HEK293 (cell line): Measurements from ENCODE around the gene GRAMD4.
A peak's percentile ranks its signal among the peaks of the same experiment; 100 is the strongest.

Experiments used
- CTCF ChIA-PET: fragments of 350-600 bp; formaldehyde crosslinking; extraction: SDS; loops from one replicate; lab custom pipeline; 2021; ENCODE audit warnings: antibody characterized with exemption; lab: Yijun Ruan, JAX
- POLR2A ChIA-PET: fragments of 300-600 bp; formaldehyde crosslinking; extraction: SDS; loops from one replicate; lab custom pipeline; 2020; ENCODE audit warnings: antibody characterized with exemption, inconsistent platforms; lab: Yijun Ruan, JAX
- H3K27ac ChIP-seq: fragments of 200-500 bp; sonication (Bioruptor generic); 2 replicates; pipeline ENCODE4 v1.5.1; 2014; ENCODE audit warnings: low read depth, low read length, control low read depth, inconsistent platforms; ENCODE audit errors: extremely low read depth
- H3K36me3 ChIP-seq, 2 experiments: fragments of 200-500 bp in 1 of 2; sonication (Bioruptor generic) in 1 of 2; 1 replicate in 1 of 2; 2 replicates in 1 of 2; pipeline ENCODE4 v1.5.1; 2014 to 2017; ENCODE audit warnings: inconsistent platforms in 2 of 2, low read length in 2 of 2; ENCODE audit not compliant: control insufficient read depth in 2 of 2, insufficient read depth in 1 of 2
- H3K4me1 ChIP-seq: fragments of 200-500 bp; sonication (Bioruptor generic); 2 replicates; pipeline ENCODE4 v1.5.1; 2014; ENCODE audit warnings: mild to moderate bottlenecking, low read length, inconsistent platforms; ENCODE audit not compliant: control insufficient read depth, insufficient read depth
- H3K4me3 ChIP-seq: 2 replicates; pipeline ENCODE4 v1.5.1; 2011; ENCODE audit warnings: low read depth, mild to moderate bottlenecking, control low read depth, low read length, moderate library complexity
- H3K9me3 ChIP-seq: fragments of 200-500 bp; sonication (Bioruptor generic); 2 replicates; pipeline ENCODE4 v1.5.1; 2014; ENCODE audit warnings: low read depth, low read length, inconsistent platforms; ENCODE audit not compliant: control insufficient read depth, insufficient read depth
- KLF1 ChIP-seq: fragments of 450-650 bp; formaldehyde crosslinking; IDR thresholded peaks from 2 replicates; pipeline ENCODE4 v1.5.1; 2016; ENCODE audit warnings: missing biosample characterization, missing genetic modification characterization
- MZF1 ChIP-seq: fragments of 450-650 bp; formaldehyde crosslinking; IDR thresholded peaks from 2 replicates; pipeline ENCODE4 v1.5.1; 2017; ENCODE audit warnings: missing biosample characterization, missing genetic modification characterization, borderline replicate concordance
- OSR2 ChIP-seq: fragments of 450-650 bp; formaldehyde crosslinking; IDR thresholded peaks from 2 replicates; pipeline ENCODE4 v1.5.1; 2016; ENCODE audit warnings: missing biosample characterization, missing genetic modification characterization
- PATZ1 ChIP-seq: fragments of 450-650 bp; formaldehyde crosslinking; IDR thresholded peaks from 2 replicates; pipeline ENCODE4 v1.5.1; 2016; ENCODE audit warnings: missing biosample characterization, missing genetic modification characterization
- PRDM1 ChIP-seq: fragments of 450-650 bp; formaldehyde crosslinking; IDR thresholded peaks from 2 replicates; pipeline ENCODE4; 2016; ENCODE audit warnings: missing biosample characterization, missing genetic modification characterization
- PRDM10 ChIP-seq: fragments of 450-650 bp; formaldehyde crosslinking; IDR thresholded peaks from 2 replicates; pipeline ENCODE4 v1.5.1; 2016; ENCODE audit warnings: missing biosample characterization, missing genetic modification characterization
- SALL2 ChIP-seq: fragments of 450-650 bp; formaldehyde crosslinking; IDR thresholded peaks from 2 replicates; pipeline ENCODE4 v1.5.0; 2017; ENCODE audit warnings: missing biosample characterization, mild to moderate bottlenecking, missing genetic modification characterization, borderline replicate concordance
- SCRT2 ChIP-seq: fragments of 450-650 bp; formaldehyde crosslinking; IDR thresholded peaks from 2 replicates; pipeline ENCODE4 v1.5.1; 2016; ENCODE audit warnings: missing biosample characterization, missing genetic modification characterization
- SP7 ChIP-seq: fragments of 450-650 bp; formaldehyde crosslinking; IDR thresholded peaks from 2 replicates; pipeline ENCODE4 v1.5.1; 2016; ENCODE audit warnings: missing biosample characterization, missing genetic modification characterization
- YY2 ChIP-seq: fragments of 450-650 bp; formaldehyde crosslinking; IDR thresholded peaks from 2 replicates; pipeline ENCODE4 v1.5.1; 2016; ENCODE audit warnings: missing biosample characterization, missing genetic modification characterization
- ZBTB48 ChIP-seq: fragments of 450-650 bp; formaldehyde crosslinking; IDR thresholded peaks from 2 replicates; pipeline ENCODE4 v1.5.1; 2016; ENCODE audit warnings: missing biosample characterization, missing genetic modification characterization
- ZBTB8A ChIP-seq: fragments of 450-650 bp; formaldehyde crosslinking; IDR thresholded peaks from 2 replicates; pipeline ENCODE4 v1.5.1; 2016; ENCODE audit warnings: missing biosample characterization, missing genetic modification characterization
- ZIC2 ChIP-seq: fragments of 450-650 bp; formaldehyde crosslinking; IDR thresholded peaks from 2 replicates; pipeline ENCODE4 v1.5.1; 2016; ENCODE audit warnings: missing biosample characterization, missing genetic modification characterization
- ZNF112 ChIP-seq: fragments of 450-650 bp; formaldehyde crosslinking; IDR thresholded peaks from 2 replicates; pipeline ENCODE4 v1.5.0; 2017; ENCODE audit warnings: missing biosample characterization, missing genetic modification characterization
- ZNF114 ChIP-seq: fragments of 450-650 bp; formaldehyde crosslinking; IDR thresholded peaks from 2 replicates; pipeline ENCODE4 v1.5.0; 2017; ENCODE audit warnings: missing biosample characterization, missing genetic modification characterization
- ZNF2 ChIP-seq: fragments of 450-650 bp; formaldehyde crosslinking; IDR thresholded peaks from 2 replicates; pipeline ENCODE4 v1.5.1; 2016; ENCODE audit warnings: missing biosample characterization, missing genetic modification characterization
- ZNF398 ChIP-seq: fragments of 450-650 bp; formaldehyde crosslinking; IDR thresholded peaks from 2 replicates; pipeline ENCODE4 v1.5.1; 2017; ENCODE audit warnings: missing biosample characterization, missing genetic modification characterization
- ZNF404 ChIP-seq: fragments of 450-650 bp; formaldehyde crosslinking; IDR thresholded peaks from 2 replicates; pipeline ENCODE4 v1.5.1; 2017; ENCODE audit warnings: missing biosample characterization, missing genetic modification characterization
- ZNF416 ChIP-seq: fragments of 450-650 bp; formaldehyde crosslinking; IDR thresholded peaks from 2 replicates; pipeline ENCODE4 v1.5.1; 2016; ENCODE audit warnings: missing biosample characterization, missing genetic modification characterization
- ZNF558 ChIP-seq: fragments of 450-650 bp; formaldehyde crosslinking; IDR thresholded peaks from 2 replicates; pipeline ENCODE4 v1.5.1; 2016; ENCODE audit warnings: missing biosample characterization, missing genetic modification characterization
- ZNF585B ChIP-seq: fragments of 450-650 bp; formaldehyde crosslinking; IDR thresholded peaks from 2 replicates; pipeline ENCODE4 v1.5.1; 2016; ENCODE audit warnings: missing biosample characterization, missing genetic modification characterization
- ZNF658 ChIP-seq: fragments of 450-650 bp; formaldehyde crosslinking; IDR thresholded peaks from 2 replicates; pipeline ENCODE4; 2016; ENCODE audit warnings: missing biosample characterization, missing genetic modification characterization
- ZNF660 ChIP-seq: fragments of 450-650 bp; IDR thresholded peaks from 2 replicates; pipeline ENCODE4 v1.5.1; 2018; ENCODE audit warnings: missing biosample characterization, mild to moderate bottlenecking, missing genetic modification characterization
- ZNF747 ChIP-seq: fragments of 450-650 bp; formaldehyde crosslinking; IDR thresholded peaks from 2 replicates; pipeline ENCODE4 v1.5.1; 2016; ENCODE audit warnings: missing biosample characterization, missing genetic modification characterization
- ZNF768 ChIP-seq: fragments of 450-650 bp; formaldehyde crosslinking; IDR thresholded peaks from 2 replicates; pipeline ENCODE4 v1.5.1; 2018; ENCODE audit warnings: missing biosample characterization, mild to moderate bottlenecking, missing genetic modification characterization
- ZNF843 ChIP-seq: fragments of 450-650 bp; formaldehyde crosslinking; IDR thresholded peaks from 2 replicates; pipeline ENCODE4 v1.5.1; 2016; ENCODE audit warnings: missing biosample characterization, missing genetic modification characterization
- ZSCAN23 ChIP-seq: fragments of 450-650 bp; formaldehyde crosslinking; IDR thresholded peaks from 2 replicates; pipeline ENCODE4 v1.5.1; 2016; ENCODE audit warnings: missing biosample characterization, missing genetic modification characterization

Gene GRAMD4

GRCh38 chr22:46580940-46581537 lies 39.1 kb upstream of the GRAMD4 start:
- POLR2A ChIA-PET, result no interaction called here
- TF ChIP-seq ZIC2 (tag by site-specific recombination) (peak; percentile 80), OSR2 (tag by site-specific recombination) (peak; percentile 37), PRDM1 (tag by site-specific recombination) (peak; percentile 67; the same call in 1 of the 2 replicates), ZNF404 (no peak), ZBTB8A (tag by site-specific recombination) (peak; percentile 32; the same call in 1 of the 2 replicates), MZF1 (tag by site-specific recombination) (no peak), SP7 (tag by site-specific recombination) (peak; percentile 96)
- H3K4me1 ChIP-seq, result peaks cover 25% of the 10 kb centered on the region
- H3K36me3 ChIP-seq, result no peaks in the 10 kb centered on the region
- H3K9me3 ChIP-seq, result no peaks in the 10 kb centered on the region
- CTCF ChIA-PET, result interaction anchor here (0.6 to 1.8 kb wide), 2 partner anchors 17 to 1633 kb away, joined by 3 to 6 read pairs; no protein-coding TSS in a partner anchor
- H3K27ac ChIP-seq, result no peak overlapping the region
- no peak overlapping the region for H3K4me3 ChIP-seq

- POLR2A ChIA-PET, result no interaction called here
- no peak overlapping the region for H3K4me3 ChIP-seq
- CTCF ChIA-PET, result interaction anchor here (0.6 to 1.8 kb wide), 2 partner anchors 18 to 1633 kb away, joined by 3 to 6 read pairs; no protein-coding TSS in a partner anchor
- peaks cover 20% of the 10 kb centered on the region for H3K4me1 ChIP-seq
- H3K36me3 ChIP-seq, result no peaks in the 10 kb centered on the region
- no peaks in the 10 kb centered on the region for H3K9me3 ChIP-seq
- no peak overlapping the region for H3K27ac ChIP-seq
- TF ChIP-seq ZNF585B (tag by site-specific recombination), result no peak
- no peak for TF ChIP-seq ZNF398 (tag by site-specific recombination)
- peak; percentile 32; the same call in 1 of the 2 replicates for TF ChIP-seq SCRT2 (tag by site-specific recombination)
- no peak for TF ChIP-seq ZNF658 (tag by site-specific recombination)
- TF ChIP-seq PATZ1, result 0 out of 2 replicates have a peak, but pooled peaks have one; percentile 21
- TF ChIP-seq ZNF2, result no peak
- no peak for TF ChIP-seq ZNF416 (tag by site-specific recombination)
- TF ChIP-seq ZNF660, result no peak
- peak; percentile 96; the same call in 1 of the 2 replicates for TF ChIP-seq ZNF768 (tag by site-specific recombination)
- TF ChIP-seq ZNF747, result no peak
- TF ChIP-seq SALL2 (tag by site-specific recombination), result no peak
- peak; percentile 65; the same call in 1 of the 2 replicates for TF ChIP-seq KLF1 (tag by site-specific recombination)
- no peak for TF ChIP-seq ZNF843 (tag by site-specific recombination)
- TF ChIP-seq ZBTB48 (tag by site-specific recombination), result no peak
- no peak for TF ChIP-seq ZBTB8A (tag by site-specific recombination)
- TF ChIP-seq ZSCAN23 (tag by site-specific recombination), result no peak
- TF ChIP-seq ZNF112 (tag by site-specific recombination), result no peak
- TF ChIP-seq YY2 (tag by site-specific recombination), result no peak
- no peak for TF ChIP-seq PRDM10 (tag by site-specific recombination)
- TF ChIP-seq ZNF114 (tag by site-specific recombination), result no peak
- no peak for TF ChIP-seq ZNF558
Measured at GRCh38 chr22:46581538-46582244, 38.5 kb upstream of the GRAMD4 start.
